T-helper 2 cell (primary cell): Measurements from ENCODE around the gene CPT1B.
"Not testable (repeated sequence)": the region's sequence is repeated elsewhere in the genome, so short reads cannot be mapped to it uniquely, and the experiment has no call there.

Experiments
- DNase-seq, 5 experiments: peaks; one replicate each; pipeline versions ENCODE4 v3.0.0 to v3.0.0-alpha.2; 2012 to 2022
- total RNA-seq, 2 donors: gene quantifications; one replicate each; lab custom pipeline; 2026; lab: John Stamatoyannopoulos, UW

CPT1B gene
- total RNA-seq, result 2.8 reads per million in 2 donors

DNA sequence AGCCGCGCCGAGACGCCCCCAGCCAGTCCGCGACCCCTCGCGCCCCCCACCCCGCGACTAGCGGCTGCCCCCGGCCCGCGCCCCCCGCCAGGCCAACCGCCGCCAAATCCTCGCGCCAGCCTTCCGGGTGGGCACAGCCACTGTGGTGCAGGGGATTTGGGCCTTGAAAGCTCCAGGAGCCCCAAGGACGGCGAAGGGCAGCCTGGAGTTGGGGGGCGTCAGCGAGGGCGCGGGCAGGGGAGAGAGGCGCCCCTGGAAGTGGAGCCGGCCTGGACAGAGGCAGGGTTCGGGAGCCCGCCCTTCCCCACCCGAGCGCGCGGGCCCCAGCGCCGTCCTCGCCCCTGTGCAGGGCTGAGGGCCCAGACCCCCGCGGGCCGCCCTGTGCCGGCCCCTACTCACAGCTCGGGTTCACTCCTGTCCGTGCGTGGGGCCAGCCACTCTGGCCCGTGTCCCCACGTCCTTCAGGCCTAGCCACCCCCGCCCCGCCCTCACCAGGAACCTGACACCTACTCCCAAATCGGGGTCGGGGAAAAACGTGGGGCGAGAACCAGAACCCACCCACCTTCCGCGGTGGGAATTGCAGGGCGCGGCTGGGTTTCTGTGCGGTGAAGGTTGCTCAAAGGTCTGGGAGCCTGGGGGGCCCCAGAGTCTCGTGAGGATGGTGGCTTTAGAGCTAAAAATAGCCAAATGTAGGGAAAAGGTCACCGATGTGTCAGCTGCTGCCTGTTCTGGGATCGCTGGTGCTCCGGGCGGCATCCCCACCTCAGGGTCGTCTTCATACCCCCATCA lies at the start of gene CPT1B:
Gene CPT1B (minus strand): TSS at position 441 of the 789 bp plus-strand sequence. CDS start 512 bp downstream, outside the sequence.
- DNase-seq, result no peak

DNA sequence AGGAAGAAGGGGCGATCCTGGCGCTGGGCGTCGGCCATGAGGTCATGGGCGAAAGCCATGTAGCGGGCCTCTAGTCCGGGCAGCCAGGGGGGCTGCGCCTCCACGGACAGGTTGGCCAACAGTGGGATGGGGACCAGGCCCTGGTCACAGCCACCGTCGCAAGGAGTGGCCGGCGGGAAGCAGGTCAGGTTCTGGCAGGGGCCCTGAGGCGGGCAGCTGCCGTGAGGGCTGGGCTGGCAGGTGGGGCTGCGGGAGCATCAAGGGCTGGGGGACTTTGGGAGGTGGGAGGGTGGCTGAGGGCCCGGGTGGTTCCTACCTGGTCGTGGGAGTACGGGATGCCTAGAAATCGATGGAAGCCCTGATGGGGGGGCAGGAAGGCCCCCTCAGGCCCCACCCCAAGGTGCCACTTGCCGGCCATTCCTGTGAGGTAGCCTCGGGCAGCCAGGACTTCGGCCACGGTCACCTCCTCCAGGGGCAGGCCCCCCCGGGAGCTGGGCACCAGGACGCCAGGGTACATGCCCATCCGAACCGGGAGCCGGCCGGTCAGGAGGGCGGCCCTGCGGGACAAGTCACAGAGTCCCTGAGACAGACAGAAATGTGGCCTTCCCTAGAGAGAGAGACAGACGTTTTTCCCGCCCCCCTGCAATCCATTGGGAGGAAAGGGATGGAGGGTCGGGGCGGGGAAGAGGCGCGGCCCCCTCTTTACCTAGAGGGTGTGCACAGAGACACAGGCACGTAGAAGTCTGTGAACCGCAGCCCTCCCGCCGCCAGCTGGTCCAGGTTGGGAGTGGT lies 48.8 kb upstream of the CPT1B start:
- DNase-seq, result peak in 1 of 5 experiments; percentile 37

DNA sequence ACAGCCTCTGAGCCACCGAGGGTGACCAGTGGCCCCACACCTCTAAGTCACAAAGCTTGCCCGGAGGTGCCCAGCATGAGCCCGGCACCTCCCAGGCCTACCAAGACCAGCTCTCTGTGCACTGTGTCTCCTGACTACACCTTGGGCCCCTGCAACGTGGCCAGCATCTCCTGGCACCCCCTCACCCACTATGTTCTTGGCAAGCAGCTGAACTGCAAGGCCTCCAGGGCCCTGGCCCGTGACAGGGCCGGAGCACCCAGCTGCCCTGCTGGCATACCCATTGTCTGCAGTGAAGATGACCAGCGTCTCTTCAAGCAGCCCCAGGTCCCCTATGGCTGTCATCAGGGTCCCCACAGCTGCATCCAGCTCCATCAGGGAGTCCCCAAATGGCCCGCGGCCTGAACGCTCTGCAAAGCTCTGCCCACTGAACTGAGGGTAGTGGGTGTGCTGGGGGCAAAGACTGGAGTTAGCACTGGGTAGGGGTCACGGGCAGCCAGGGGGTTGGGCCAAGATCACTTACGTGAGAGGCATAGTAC lies 48.2 kb upstream of the CPT1B start:
- no peak for DNase-seq

- DNase-seq, result no peak
Observed at GRCh38 chr22:50625568-50626313, 47.5 kb upstream of the CPT1B start.

DNA sequence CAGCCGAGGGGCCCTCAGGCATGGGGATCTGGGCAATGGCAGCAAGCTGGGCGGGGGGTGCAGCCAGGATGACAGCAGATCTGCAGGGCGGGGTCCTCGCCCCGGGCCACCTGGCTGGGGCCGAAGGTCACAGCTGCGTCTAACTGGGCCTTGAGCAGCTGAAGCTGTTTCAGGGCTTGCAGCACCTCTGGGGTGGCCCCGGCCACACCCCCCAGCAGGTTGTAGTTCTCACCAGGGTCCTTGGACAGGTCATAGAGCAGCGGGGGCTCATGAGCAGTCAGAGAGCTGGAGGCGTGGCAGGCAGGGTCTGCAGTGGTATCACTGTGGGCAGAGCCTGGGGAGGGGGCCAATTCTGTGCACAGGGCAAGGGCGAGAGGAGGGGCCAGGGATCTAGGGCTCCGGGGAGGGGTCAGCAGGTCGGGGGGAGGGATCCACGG lies 46.9 kb upstream of the CPT1B start:
- no peak for DNase-seq

- DNase-seq, result no peak
Observed at GRCh38 chr22:50624347-50625130, 46.3 kb upstream of the CPT1B start.

DNA sequence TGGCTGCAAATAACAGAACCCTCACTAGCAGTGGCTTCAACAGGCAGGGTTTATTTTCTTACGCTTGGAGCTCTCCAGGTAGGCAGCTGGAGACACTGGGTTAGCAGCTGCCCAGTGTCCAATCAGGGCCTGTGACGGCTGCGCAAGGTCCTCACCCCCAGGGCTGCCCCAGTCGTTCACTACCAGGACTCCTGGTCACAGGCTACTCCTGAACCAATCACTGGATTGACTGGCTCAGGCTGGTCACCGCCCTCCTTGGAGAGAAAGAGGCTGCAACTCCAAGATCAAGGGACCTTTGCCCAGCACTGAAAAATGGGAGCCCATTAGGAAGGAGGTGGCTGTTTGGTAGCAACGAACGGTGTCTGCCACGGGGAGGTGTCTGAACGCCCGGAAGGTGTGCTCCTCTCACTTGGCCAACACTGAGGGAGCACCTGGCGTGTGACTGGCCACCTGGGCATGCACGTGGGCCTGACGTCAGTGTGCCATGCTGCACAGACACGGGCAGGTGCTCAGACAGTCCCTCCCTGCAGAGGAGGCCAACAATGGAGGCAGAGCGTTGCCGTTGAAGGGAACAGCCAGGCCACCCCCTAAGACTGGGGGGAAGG lies 44.6 kb upstream of the CPT1B start:
- DNase-seq, result no peak

DNA sequence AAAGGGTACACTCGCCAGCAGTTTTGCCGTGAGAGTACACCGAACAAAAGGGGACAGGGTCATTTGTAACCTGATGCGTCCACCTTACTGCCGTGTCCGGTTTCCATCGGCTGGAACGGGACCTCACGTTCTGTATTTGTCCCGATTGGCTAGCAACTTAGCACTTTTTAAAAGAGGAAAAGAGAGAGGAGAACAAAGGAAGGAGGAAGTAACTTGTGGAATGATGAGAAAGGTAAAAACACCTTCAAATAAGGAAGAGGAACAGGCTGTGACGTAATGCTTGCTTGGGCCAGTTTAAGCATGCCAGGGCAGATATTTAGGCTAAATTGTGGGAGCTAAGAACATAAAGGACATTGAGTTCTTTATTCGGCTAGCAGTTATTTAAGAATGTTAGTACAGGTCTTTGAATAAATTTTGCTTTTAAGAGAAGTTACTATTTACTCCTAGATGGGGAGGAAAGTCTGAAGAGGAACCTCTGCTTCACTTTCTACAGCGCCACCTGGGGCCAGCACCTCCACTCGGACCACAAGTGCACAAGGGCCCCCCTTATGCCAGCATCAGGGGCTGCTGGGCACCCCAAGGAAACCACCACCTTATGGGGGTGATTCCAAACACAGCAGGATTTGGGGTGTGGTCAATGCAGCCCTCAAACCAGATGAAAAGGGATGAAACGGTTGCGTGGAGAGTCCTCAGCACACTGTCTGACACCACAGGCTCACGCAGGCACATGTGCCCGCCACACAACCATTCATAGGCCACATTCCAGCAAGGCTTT lies 43.9 kb upstream of the CPT1B start:
- peak in 2 of 5 experiments; percentile 29 to 59 for DNase-seq

DNA sequence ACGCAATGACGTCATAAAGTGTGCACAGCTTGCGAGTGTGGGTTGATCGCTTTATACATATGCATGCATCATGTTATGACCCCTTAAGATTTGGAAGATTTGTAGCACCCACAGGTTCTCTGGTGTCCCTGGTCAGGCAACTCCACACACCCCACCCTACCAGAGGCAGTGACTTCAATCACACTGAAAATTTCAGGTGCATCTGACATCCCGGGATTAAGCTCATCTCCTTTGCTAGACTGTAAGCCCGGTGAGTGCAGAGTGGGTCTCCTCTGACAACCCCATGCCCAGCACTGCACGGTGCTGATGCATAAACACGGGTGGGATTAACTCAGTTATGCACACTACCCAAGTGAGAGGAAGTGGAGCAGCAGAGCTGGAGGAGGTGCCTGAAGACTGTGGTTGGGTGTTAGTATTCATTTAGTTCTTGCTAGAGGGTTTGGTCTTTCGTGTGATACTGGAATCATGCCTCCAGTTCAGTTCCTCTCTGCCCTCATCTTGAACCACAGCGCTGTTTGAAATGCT lies 43.2 kb upstream of the CPT1B start:
- DNase-seq, result peak in 4 of 5 experiments; percentile 17 to 96 (median 42)

DNA sequence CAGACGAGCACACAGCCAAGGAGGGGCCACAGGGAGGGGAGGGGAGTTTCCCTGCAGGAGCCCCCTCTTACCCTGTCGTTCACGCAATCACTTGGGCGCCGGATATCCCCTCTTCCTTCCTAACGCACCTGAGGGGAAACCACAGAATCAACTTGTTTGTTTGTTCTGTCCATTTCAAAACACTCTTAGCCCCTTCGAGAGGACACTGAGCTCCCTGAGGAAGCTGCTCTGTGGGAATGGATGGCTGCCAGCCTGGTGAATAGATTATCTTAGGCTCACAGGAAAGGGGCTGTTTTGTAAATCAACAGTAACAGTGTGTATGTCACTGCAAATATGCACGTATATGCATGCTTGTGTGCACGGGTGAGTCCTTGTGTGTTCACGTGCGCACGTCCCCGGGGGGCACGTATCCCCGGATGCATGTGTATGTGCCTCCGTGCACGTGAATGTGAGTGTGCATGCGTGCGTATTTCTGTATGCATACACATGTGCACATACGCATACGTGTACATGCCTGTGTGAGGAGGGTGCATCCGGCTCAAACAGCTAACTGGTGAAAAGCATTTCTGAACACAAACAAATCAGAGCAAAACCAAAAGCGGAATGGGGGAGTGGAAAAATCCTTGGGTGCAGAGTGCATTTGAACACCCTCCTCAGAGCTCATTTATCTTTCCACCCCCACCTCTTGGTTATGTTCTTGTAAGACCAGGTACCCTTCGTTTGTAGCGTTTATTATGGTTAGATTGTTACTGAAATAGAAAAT lies 42.5 kb upstream of the CPT1B start:
- DNase-seq, result peak; percentile 66 to 97 (median 83)

GRCh38 chr22:50614296-50614695 lies 36.1 kb upstream of the CPT1B start:
- not testable (repeated sequence) for DNase-seq

DNA sequence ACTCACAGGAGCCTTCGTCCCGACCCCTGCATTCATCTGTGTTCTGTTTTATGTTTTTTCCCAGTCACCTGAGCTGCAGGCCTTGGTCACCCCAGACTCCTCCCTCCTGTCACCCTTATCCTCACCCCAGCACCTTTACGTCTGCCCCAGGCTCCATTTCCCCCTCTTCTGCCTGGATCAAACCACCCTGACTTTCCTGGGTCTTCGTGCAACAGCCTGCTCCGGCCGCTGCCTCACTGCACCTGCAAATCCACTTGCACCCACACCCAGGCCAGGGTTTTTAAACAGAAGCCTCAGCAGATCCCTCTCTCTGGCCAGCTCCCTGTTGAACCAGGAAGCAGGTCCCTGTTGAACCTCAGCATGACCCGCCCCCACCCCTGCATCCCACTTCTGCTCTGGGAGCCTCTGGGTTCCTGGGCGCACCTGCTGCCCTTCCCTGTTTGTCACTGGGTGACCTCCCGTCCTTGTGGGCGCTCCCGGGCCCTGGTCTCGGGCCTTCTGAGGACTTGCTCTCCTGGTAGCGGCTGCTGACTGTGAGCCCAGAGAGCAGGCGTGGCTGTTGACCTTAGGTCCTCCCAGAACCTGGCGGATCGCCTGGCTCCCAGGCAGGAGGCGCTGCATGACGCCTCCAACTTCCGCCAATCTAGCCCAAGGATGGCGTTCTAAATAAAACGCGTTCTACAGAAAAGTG lies 35.2 kb upstream of the CPT1B start:
- no peak for DNase-seq

- no peak for DNase-seq
Observed at GRCh38 chr22:50612528-50613221, 34.4 kb upstream of the CPT1B start.

- DNase-seq, result no peak
Observed at GRCh38 chr22:50612168-50612527, 33.9 kb upstream of the CPT1B start.

DNA sequence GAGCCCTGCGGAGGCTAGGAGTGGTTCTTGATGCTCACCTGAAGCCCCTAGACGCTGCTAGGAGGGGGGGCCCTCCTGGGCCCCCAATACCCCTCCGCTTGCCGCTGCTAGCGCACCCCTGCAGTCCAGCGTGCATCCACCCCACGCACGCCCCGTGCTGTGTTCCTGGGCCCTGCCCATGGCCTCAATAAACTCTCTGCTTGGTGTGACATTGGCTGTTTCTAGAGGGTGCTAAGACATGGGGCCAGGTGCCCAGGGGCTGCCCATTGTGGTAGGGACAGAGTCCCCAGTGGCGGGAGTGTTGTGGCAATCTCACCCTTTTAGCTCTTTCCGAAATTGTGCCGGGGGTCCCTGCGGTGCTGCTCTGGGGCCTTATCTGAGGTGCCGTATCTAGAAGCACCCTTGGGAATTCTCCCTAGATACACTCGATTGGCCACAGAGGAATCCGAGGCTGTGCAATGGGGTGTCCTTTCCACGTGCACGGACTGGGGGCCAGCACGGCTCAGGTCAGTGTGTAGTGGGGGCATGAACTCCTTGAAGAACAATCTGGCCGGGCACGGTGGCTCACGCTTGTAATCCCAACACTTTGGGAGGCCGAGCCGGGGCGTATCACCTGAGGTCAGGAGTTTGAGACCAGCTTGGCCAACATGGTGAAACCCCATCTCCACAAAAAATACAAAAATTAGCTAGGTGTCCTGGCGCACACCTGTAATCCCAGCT lies 33.3 kb upstream of the CPT1B start:
- DNase-seq, result no peak

DNA sequence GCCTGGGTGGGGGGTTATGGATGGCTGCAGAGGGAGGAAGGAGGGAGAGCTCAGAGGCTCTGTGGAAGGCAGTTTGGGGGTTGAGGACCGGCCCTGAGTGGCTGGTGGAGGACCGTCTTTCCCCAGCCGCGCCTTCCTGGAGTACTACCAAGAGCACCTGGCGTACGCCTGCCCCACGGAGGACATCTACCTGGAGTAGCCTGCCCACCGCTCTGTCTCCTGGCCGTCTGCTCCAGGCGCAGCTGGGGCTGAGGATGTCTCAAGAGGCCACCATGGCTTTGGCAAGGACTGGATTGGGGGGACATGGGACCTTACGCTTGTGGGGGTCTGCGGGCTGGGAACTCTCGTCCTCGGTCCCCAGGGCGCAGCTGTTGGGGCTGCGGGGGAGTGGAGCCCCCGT lies 32.4 kb upstream of the CPT1B start:
- no peak for DNase-seq

GRCh38 chr22:50610041-50610451 lies 31.8 kb upstream of the CPT1B start:
- no peak for DNase-seq

DNA sequence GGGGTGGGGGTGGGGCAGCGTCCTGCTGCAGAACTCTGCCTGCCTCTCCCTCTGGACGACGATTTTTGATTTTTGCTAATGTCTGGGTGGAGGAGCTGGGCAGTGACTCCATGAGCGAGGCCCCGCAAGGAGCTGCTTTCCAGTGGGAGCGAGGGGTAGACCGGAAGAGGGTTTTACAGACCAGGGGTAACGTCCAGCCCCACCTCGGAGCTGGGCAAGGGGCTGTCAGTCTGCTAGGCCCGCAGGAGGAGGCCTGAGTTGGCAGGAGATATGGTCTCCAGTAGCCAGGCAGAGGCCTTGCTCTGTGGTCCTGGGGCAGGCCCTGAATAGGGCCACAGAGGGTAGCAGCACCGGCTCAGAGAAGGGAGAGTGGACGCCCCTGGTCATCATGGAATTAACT lies 31.4 kb upstream of the CPT1B start:
- DNase-seq, result no peak
